ENCODE measurements around the gene TRMT11. TPM values are rescaled to one million over a fixed set of nuclear protein-coding genes. Genes with fewer than 3 reads are reported as not detected.

The TRMT11 gene
- total and polyA plus RNA-seq, 9 of the 15 experiments (the other 6 are each of a cell fraction or from before 2014, with no cell fraction given): 38.8 to 88.0 (median 59.8) TPM

DNA sequence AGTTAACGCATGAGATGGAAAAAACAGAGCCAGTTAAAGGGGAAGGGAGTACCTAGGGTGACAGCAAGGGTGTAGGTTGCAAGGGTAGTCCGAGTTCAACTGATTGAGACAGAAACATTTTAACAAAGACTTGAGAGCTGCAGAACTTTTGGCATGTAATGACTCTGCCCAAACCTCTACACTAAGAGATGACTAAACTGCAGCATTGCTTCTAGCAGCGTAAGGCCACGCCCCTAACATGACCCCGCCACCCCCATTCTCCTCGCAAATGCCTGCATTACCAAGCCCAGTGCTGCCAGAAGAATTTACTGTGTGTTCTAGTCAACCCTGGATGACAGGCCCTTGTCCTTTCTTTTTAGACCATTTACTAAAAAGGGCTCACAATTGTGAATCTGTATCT, 36.0 kb upstream of the TRMT11 start:
- Histone ChIP-seq H2AFZ (ENCODE audit: low read depth, low read length) (peak overlapping the region; percentile 63), H4K20me1 (replicated peaks; ENCODE audit: control insufficient read depth, insufficient read depth, low read length) (no peaks in the 10 kb centered on the region), H3K27ac (ENCODE audit: extremely low read depth, low read depth, low read length) (no peak overlapping the region), H3K36me3 (ENCODE audit: control insufficient read depth, insufficient read depth, low read length) (no peaks in the 10 kb centered on the region), H3K4me1 (replicated peaks in 1 of 2; ENCODE audit: control insufficient read depth in 2 of 2, insufficient read depth in 2 of 2, low read length in 2 of 2) (peaks cover 29 to 63% of the 10 kb centered on the region in 2 experiments), H3K9ac (ENCODE audit: insufficient read depth in 1 of 2, low read depth in 2 of 2, low read length in 2 of 2) (no peak overlapping the region), H3K79me2 (ENCODE audit: control insufficient read depth, insufficient read depth, low read length) (no peaks in the 10 kb centered on the region), H3K9me1 (ENCODE audit: control insufficient read depth, insufficient read depth, low read length) (no peaks in the 10 kb centered on the region), H3K9me3 (replicated peaks; ENCODE audit: control insufficient read depth, insufficient read depth, low read depth, low read length) (peaks cover 5% of the 10 kb centered on the region; the same call in 1 of the 2 replicates), H3K4me2 (ENCODE audit: insufficient read depth, low read length) (no peak overlapping the region; the same call in 1 of the 2 replicates), H3K27me3 (ENCODE audit: control insufficient read depth in 2 of 2, insufficient read depth in 2 of 2, low read length in 2 of 2) (no peaks in the 10 kb centered on the region), H3K4me3 (no peak overlapping the region)
- ATAC-seq (peak; percentile 52), DNase-seq (ENCODE audit: extremely low read depth in 1 of 4, low spot score in 3 of 4) (peak; percentile 41 to 74 (median 56)), FAIRE-seq (peak; percentile 61)
- intact Hi-C loops (cut with micrococcal nuclease) (no loop called here), in situ Hi-C loops (cut with MboI) (no loop called here)
- no TSS peak for BruUV-seq (replicated peaks)
- TF ChIP-seq, protein P1, sequence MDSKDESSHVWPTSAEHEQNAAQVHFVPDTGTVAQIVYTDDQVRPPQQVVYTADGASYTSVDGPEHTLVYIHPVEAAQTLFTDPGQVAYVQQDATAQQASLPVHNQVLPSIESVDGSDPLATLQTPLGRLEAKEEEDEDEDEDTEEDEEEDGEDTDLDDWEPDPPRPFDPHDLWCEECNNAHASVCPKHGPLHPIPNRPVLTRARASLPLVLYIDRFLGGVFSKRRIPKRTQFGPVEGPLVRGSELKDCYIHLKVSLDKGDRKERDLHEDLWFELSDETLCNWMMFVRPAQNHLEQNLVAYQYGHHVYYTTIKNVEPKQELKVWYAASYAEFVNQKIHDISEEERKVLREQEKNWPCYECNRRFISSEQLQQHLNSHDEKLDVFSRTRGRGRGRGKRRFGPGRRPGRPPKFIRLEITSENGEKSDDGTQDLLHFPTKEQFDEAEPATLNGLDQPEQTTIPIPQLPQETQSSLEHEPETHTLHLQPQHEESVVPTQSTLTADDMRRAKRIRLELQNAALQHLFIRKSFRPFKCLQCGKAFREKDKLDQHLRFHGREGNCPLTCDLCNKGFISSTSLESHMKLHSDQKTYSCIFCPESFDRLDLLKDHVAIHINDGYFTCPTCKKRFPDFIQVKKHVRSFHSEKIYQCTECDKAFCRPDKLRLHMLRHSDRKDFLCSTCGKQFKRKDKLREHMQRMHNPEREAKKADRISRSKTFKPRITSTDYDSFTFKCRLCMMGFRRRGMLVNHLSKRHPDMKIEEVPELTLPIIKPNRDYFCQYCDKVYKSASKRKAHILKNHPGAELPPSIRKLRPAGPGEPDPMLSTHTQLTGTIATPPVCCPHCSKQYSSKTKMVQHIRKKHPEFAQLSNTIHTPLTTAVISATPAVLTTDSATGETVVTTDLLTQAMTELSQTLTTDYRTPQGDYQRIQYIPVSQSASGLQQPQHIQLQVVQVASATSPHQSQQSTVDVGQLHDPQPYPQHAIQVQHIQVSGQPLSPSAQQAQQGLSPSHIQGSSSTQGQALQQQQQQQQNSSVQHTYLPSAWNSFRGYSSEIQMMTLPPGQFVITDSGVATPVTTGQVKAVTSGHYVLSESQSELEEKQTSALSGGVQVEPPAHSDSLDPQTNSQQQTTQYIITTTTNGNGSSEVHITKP (IDR thresholded peaks at IDR 0.05; ENCODE audit: partially characterized antibody): peak; percentile 63
- TF ChIP-seq, protein P2, sequence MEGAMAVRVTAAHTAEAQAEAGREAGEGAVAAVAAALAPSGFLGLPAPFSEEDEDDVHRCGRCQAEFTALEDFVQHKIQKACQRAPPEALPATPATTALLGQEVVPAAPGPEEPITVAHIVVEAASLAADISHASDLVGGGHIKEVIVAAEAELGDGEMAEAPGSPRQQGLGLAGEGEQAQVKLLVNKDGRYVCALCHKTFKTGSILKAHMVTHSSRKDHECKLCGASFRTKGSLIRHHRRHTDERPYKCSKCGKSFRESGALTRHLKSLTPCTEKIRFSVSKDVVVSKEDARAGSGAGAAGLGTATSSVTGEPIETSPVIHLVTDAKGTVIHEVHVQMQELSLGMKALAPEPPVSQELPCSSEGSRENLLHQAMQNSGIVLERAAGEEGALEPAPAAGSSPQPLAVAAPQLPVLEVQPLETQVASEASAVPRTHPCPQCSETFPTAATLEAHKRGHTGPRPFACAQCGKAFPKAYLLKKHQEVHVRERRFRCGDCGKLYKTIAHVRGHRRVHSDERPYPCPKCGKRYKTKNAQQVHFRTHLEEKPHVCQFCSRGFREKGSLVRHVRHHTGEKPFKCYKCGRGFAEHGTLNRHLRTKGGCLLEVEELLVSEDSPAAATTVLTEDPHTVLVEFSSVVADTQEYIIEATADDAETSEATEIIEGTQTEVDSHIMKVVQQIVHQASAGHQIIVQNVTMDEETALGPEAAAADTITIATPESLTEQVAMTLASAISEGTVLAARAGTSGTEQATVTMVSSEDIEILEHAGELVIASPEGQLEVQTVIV (CRISPR knock-in tag; IDR thresholded peaks at IDR 0.05; ENCODE audit: borderline replicate concordance): no peak
- WGBS (ENCODE audit: insufficient coverage, low coverage, missing lambda C conversion rate): 49% methylated on average over 6 of the region's 6 CpGs
- CTCF ChIA-PET (ENCODE audit: low intra/inter-chr PET ratio): no interaction called here
- POLR2A ChIA-PET: no interaction called here

All from K562 (cell line).